Body of pancreas (tissue), 4 donors: ENCODE data around the gene MRPL27.

Experiments used
- CTCF ChIP-seq, 7 experiments: fragments of 450-650 bp in 4 of 7; fragments of 200-600 bp in 3 of 7; sonication (generic) in 3 of 7; IDR thresholded peaks; one replicate each; pipeline ENCODE4 v1.5.1; 2016 to 2019; ENCODE audit warnings: antibody characterized with exemption in 7 of 7
- POLR2A ChIP-seq, 3 donors: fragments of 450-650 bp; IDR thresholded peaks; one replicate each; pipeline ENCODE4 v1.6.1; 2016; ENCODE audit warnings: antibody characterized with exemption in 3 of 3, mild to moderate bottlenecking in 2 of 3

GRCh38 chr17:50339381-50339780 is 33.6 kb downstream of the MRPL27 start:
- TF ChIP-seq CTCF (IDR thresholded peaks at IDR 0.05) = no peak
- TF ChIP-seq POLR2A (IDR thresholded peaks at IDR 0.05) = no peak
